ENCODE data around the gene RALGPS1.
A peak's percentile ranks its signal among the peaks of the same experiment; 100 is the strongest.

Gene RALGPS1

GRCh38 chr9:127176631-127177030 is 262.0 kb downstream of the RALGPS1 start:
- DNase-seq (ENCODE audit: low spot score) = no peak

- DNase-seq (ENCODE audit: low spot score) = no peak
Observed at GRCh38 chr9:127177231-127177630, 262.6 kb downstream of the RALGPS1 start.

GRCh38 chr9:127177665-127178265 is 263.2 kb downstream of the RALGPS1 start:
- no peak for DNase-seq (ENCODE audit: low spot score)

- no peak for DNase-seq (ENCODE audit: low spot score)
Observed at GRCh38 chr9:127178686-127179632, 264.4 kb downstream of the RALGPS1 start.

- DNase-seq (ENCODE audit: low spot score) = no peak
Observed at GRCh38 chr9:127179633-127180441, 265.3 kb downstream of the RALGPS1 start.

- no peak for DNase-seq (ENCODE audit: low spot score)
Observed at GRCh38 chr9:127180457-127181314, 266.1 kb downstream of the RALGPS1 start.

- DNase-seq (ENCODE audit: low spot score) = no peak
Observed at GRCh38 chr9:127181315-127181580, 266.7 kb downstream of the RALGPS1 start.

- DNase-seq (ENCODE audit: low spot score) = no peak
Observed at GRCh38 chr9:127181595-127182190, 267.1 kb downstream of the RALGPS1 start.

GRCh38 chr9:127182901-127183746 is 268.5 kb downstream of the RALGPS1 start:
- DNase-seq (ENCODE audit: low spot score) = no peak

- DNase-seq (ENCODE audit: low spot score) = peak; percentile 73
Observed at GRCh38 chr9:127183814-127184582, 269.4 kb downstream of the RALGPS1 start.

GRCh38 chr9:127184641-127185040 is 270.1 kb downstream of the RALGPS1 start:
- no peak for DNase-seq (ENCODE audit: low spot score)

- no peak for DNase-seq (ENCODE audit: low spot score)
Observed at GRCh38 chr9:127185181-127185580, 270.6 kb downstream of the RALGPS1 start.

GRCh38 chr9:127185931-127186781 is 271.6 kb downstream of the RALGPS1 start:
- DNase-seq (ENCODE audit: low spot score) = peak; percentile 88

GRCh38 chr9:127186806-127187205 is 272.2 kb downstream of the RALGPS1 start:
- DNase-seq (ENCODE audit: low spot score) = no peak

- DNase-seq (ENCODE audit: low spot score) = peak; percentile 96
Observed at GRCh38 chr9:127187231-127187956, 272.8 kb downstream of the RALGPS1 start.

- no peak for DNase-seq (ENCODE audit: low spot score)
Observed at GRCh38 chr9:127188396-127188795, 273.8 kb downstream of the RALGPS1 start.

GRCh38 chr9:127189628-127190027 is 275.0 kb downstream of the RALGPS1 start:
- DNase-seq (ENCODE audit: low spot score) = no peak

GRCh38 chr9:127192744-127193143 is 278.2 kb downstream of the RALGPS1 start:
- no peak for DNase-seq (ENCODE audit: low spot score)

Measured in AG08395 (cell line).